GM06990 (cell line): ENCODE data around the gene RPL13.

Source experiments
- DNase-seq: peaks from one replicate; pipeline ENCODE4 v3.0.0-alpha.2; 2011; ENCODE audit not compliant: insufficient read length; ENCODE audit errors: extremely low read depth
- H3K27me3 ChIP-seq: replicated peaks from 2 replicates; pipeline ENCODE4 v1.6.0; 2011; ENCODE audit warnings: low read length; ENCODE audit not compliant: control insufficient read depth, insufficient read depth
- H3K36me3 ChIP-seq: 2 replicates; pipeline ENCODE4 v1.5.1; 2011; ENCODE audit warnings: low read length; ENCODE audit not compliant: control insufficient read depth, insufficient read depth
- H3K4me3 ChIP-seq: replicated peaks from 2 replicates; pipeline ENCODE4 v1.5.1; 2011; ENCODE audit warnings: low read depth, mild to moderate bottlenecking, control low read depth, low read length
- CTCF ChIP-seq: IDR thresholded peaks from 2 replicates; pipeline ENCODE4 v1.5.1; 2011; ENCODE audit warnings: low read length, control low read depth, mild to moderate bottlenecking, inconsistent platforms; ENCODE audit not compliant: insufficient read depth, poor library complexity, severe bottlenecking

The RPL13 gene

GRCh38 chr16:89576153-89577054 is 15.9 kb downstream of the RPL13 start:
- no peak for DNase-seq
- no peaks in the 10 kb centered on the region; the same call in 1 of the 2 replicates for H3K36me3 ChIP-seq

GRCh38 chr16:89577055-89577759 is 16.7 kb downstream of the RPL13 start:
- H3K36me3 ChIP-seq, result no peaks in the 10 kb centered on the region; the same call in 1 of the 2 replicates
- H3K27me3 ChIP-seq, result no peaks in the 10 kb centered on the region
- no peak for TF ChIP-seq CTCF
- no peak for DNase-seq
- H3K4me3 ChIP-seq, result no peak overlapping the region

More at GRCh38 chr16:89576153-89577054, 15.9 kb downstream of the RPL13 start:
- Histone ChIP-seq H3K4me3 (peak overlapping the region; percentile 40), H3K27me3 (no peaks in the 10 kb centered on the region)
- no peak for TF ChIP-seq CTCF

GRCh38 chr16:89579351-89579750 is 18.9 kb downstream of the RPL13 start:
- Histone ChIP-seq H3K4me3 (no peak overlapping the region), H3K27me3 (no peaks in the 10 kb centered on the region), H3K36me3 (no peaks in the 10 kb centered on the region; the same call in 1 of the 2 replicates)
- no peak for DNase-seq
- TF ChIP-seq CTCF, result no peak

GRCh38 chr16:89581045-89581695 is 20.7 kb downstream of the RPL13 start:
- DNase-seq, result no peak

More at GRCh38 chr16:89581045-89581695, 20.7 kb downstream of the RPL13 start:
- Histone ChIP-seq H3K27me3 (no peaks in the 10 kb centered on the region), H3K36me3 (no peaks in the 10 kb centered on the region; the same call in 1 of the 2 replicates), H3K4me3 (no peak overlapping the region)
- no peak for TF ChIP-seq CTCF
